Endothelial cell of umbilical vein (primary cell): ENCODE results near the gene STAG1. TPM values are rescaled to one million over a fixed set of nuclear protein-coding genes. Genes with fewer than 3 reads are reported as not detected.

Experiments used
- BruUV-seq: library from RNA; stranded (reverse); fragments of 400-500 nt; replicated peaks from 2 replicates; lab custom pipeline; 2021; lab: Mats Ljungman, UMichigan
- CTCF ChIA-PET: fragments of 300-600, 350-600 bp; sonication (Branson Sonifier 250); formaldehyde crosslinking; loops from one replicate; lab custom pipeline; 2021; ENCODE audit warnings: antibody characterized with exemption, inconsistent platforms; lab: Charles Lee
- POLR2A ChIA-PET: fragments of 300-600, 350-600 bp; sonication (Branson Sonifier 250); formaldehyde crosslinking; loops from one replicate; lab custom pipeline; 2021; ENCODE audit warnings: antibody characterized with exemption, inconsistent platforms; lab: Charles Lee
- DNase-seq: peaks from one replicate; pipeline ENCODE4 v3.0.0-alpha.2; 2011; ENCODE audit warnings: low read depth, low spot score
- FAIRE-seq: peaks from 2 replicates; lab custom pipeline; 2011; peaks lifted over from hg19 to GRCh38; lab: Jason Lieb, UNC
- H2AFZ ChIP-seq: 2 replicates; pipeline ENCODE4 v1.6.0; 2012; ENCODE audit warnings: low read depth, low read length, control low read depth, inconsistent platforms
- H3K27ac ChIP-seq: 2 replicates; pipeline ENCODE4 v1.5.1; 2011; ENCODE audit warnings: low read depth, mild to moderate bottlenecking, control low read depth, low read length, moderate library complexity; ENCODE audit not compliant: insufficient read depth
- H3K27me3 ChIP-seq, 2 experiments: 2 replicates each; pipeline versions ENCODE4 v1.6.0 to v1.6.1; 2011; ENCODE audit warnings: low read length in 2 of 2, mixed read lengths in 1 of 2; ENCODE audit not compliant: control insufficient read depth in 2 of 2, insufficient read depth in 2 of 2
- H3K36me3 ChIP-seq, 2 experiments: 2 replicates in 1 of 2; 3 replicates in 1 of 2; pipeline ENCODE4 v1.5.1; 2011; ENCODE audit warnings: low read length in 2 of 2, mild to moderate bottlenecking in 1 of 2, moderate library complexity in 1 of 2; ENCODE audit not compliant: control insufficient read depth in 2 of 2, insufficient read depth in 2 of 2; ENCODE audit errors: extremely low read depth in 1 of 2
- H3K4me1 ChIP-seq: 3 replicates; pipeline ENCODE4 v1.5.1; 2011; ENCODE audit warnings: mild to moderate bottlenecking, low read length; ENCODE audit not compliant: control insufficient read depth, insufficient read depth; ENCODE audit errors: extremely low read depth
- H3K4me2 ChIP-seq: 2 replicates; pipeline ENCODE4 v1.6.1; 2011; ENCODE audit warnings: low read length, control low read depth, mixed read lengths; ENCODE audit not compliant: insufficient read depth
- H3K4me3 ChIP-seq, 3 experiments: fragments of 200-600 bp in 1 of 3; sonication (generic), shearing (Covaris generic) in 1 of 3; replicated peaks in 1 of 3; 2 replicates each; pipeline ENCODE4 v1.5.1; 2011 to 2016; ENCODE audit warnings: control low read depth in 3 of 3, low read length in 3 of 3, mild to moderate bottlenecking in 2 of 3, inconsistent platforms in 1 of 3, low read depth in 1 of 3, moderate library complexity in 1 of 3; ENCODE audit not compliant: insufficient read depth in 1 of 3
- H3K79me2 ChIP-seq: 2 replicates; pipeline ENCODE4 v1.6.0; 2012; ENCODE audit warnings: low read length, inconsistent platforms; ENCODE audit not compliant: control insufficient read depth, insufficient read depth
- H3K9ac ChIP-seq: replicated peaks from 2 replicates; pipeline ENCODE3; 2011; ENCODE audit warnings: low read length, control low read depth; ENCODE audit not compliant: insufficient read depth; ENCODE audit errors: extremely low read depth
- H3K9me1 ChIP-seq: replicated peaks from 3 replicates; pipeline ENCODE4 v1.6.0; 2011; ENCODE audit warnings: mild to moderate bottlenecking, low read length; ENCODE audit not compliant: control insufficient read depth, insufficient read depth; ENCODE audit errors: extremely low read depth
- H3K9me3 ChIP-seq: replicated peaks from 2 replicates; pipeline ENCODE4 v1.5.1; 2012; ENCODE audit warnings: low read length, inconsistent platforms; ENCODE audit not compliant: control insufficient read depth, insufficient read depth
- H4K20me1 ChIP-seq: replicated peaks from 2 replicates; pipeline ENCODE3; 2011; ENCODE audit warnings: mild to moderate bottlenecking, low read length; ENCODE audit not compliant: control insufficient read depth, insufficient read depth; ENCODE audit errors: extremely low read depth
- CTCF ChIP-seq, 2 donors: IDR thresholded peaks; 1 replicate in 1 of 2; 2 replicates in 1 of 2; pipeline ENCODE4 v1.5.1; 2011; ENCODE audit warnings: low read length in 2 of 2, mild to moderate bottlenecking in 2 of 2, moderate library complexity in 2 of 2, control low read depth in 1 of 2, inconsistent platforms in 1 of 2, low read depth in 1 of 2; ENCODE audit not compliant: insufficient read depth in 1 of 2; ENCODE audit errors: extremely low read depth in 1 of 2
- EZH2 ChIP-seq: IDR thresholded peaks from 2 replicates; pipeline ENCODE4 v1.6.1; 2012; ENCODE audit warnings: borderline replicate concordance, low read depth, mild to moderate bottlenecking, moderate library complexity, low read length, inconsistent platforms; ENCODE audit not compliant: severe bottlenecking
- FOS ChIP-seq: IDR thresholded peaks from 2 replicates; pipeline ENCODE4 v1.6.1; 2011; ENCODE audit warnings: mild to moderate bottlenecking, low read length, moderate library complexity, borderline replicate concordance; ENCODE audit not compliant: insufficient read depth
- GATA2 ChIP-seq: IDR thresholded peaks from 2 replicates; pipeline ENCODE4 v1.7.0; 2011; ENCODE audit warnings: low read depth, mild to moderate bottlenecking, moderate library complexity, mixed read lengths, low read length; ENCODE audit not compliant: insufficient read length, insufficient read depth
- JUN ChIP-seq: IDR thresholded peaks from 2 replicates; pipeline ENCODE4 v1.6.1; 2011; ENCODE audit warnings: borderline replicate concordance, low read depth; ENCODE audit not compliant: insufficient read length, insufficient read depth
- MAX ChIP-seq: IDR thresholded peaks from 2 replicates; pipeline ENCODE4 v1.6.1; 2011; ENCODE audit not compliant: insufficient read depth, insufficient read length
- MYC ChIP-seq: IDR thresholded peaks from one replicate; pipeline ENCODE4 v1.6.1; 2011; ENCODE audit warnings: mild to moderate bottlenecking, low read depth, low read length
- POLR2A ChIP-seq: IDR thresholded peaks from 2 replicates; pipeline ENCODE4 v1.6.1; 2012; ENCODE audit warnings: low read depth, mild to moderate bottlenecking, control low read depth, low read length
- POLR2AphosphoS5 ChIP-seq: IDR thresholded peaks from 2 replicates; pipeline ENCODE4 v1.6.1; 2012; ENCODE audit warnings: low read depth, mild to moderate bottlenecking, control low read depth, low read length, moderate library complexity; ENCODE audit not compliant: insufficient read depth
- dilution Hi-C: fragments of 300-500 bp; cut with MboI; formaldehyde crosslinking; loops from one replicate; pipeline ENCODE4 v1.15.0; 2019; ENCODE audit warnings: low sequenced_read_pairs; ENCODE audit not compliant: extremely low pct_ligation_motif_present
- intact Hi-C: fragments of 100-400 bp; cut with micrococcal nuclease; formaldehyde crosslinking; loops from one replicate; pipeline ENCODE4 v1.10.0; 2022
- polyA plus RNA-seq, 4 experiments: library from polyadenylated mRNA; depleted of rRNA in 3 of 4; stranded (reverse) in 3 of 4; unstranded in 1 of 4; fragments of >200 nt; gene quantifications; 2 replicates each; pipeline versions ENCODE4 v1.2.1 to v1.2.3, GENCODE V29; 2011 to 2012; ENCODE audit warnings: missing spikeins in 1 of 4
- total RNA-seq: library from RNA; stranded (reverse); gene quantifications from 2 replicates; pipeline ENCODE4 v1.2.3, GENCODE V29; 2021

Gene STAG1
- total and polyA plus RNA-seq, 2 donors (not counting 3 experiments of a cell fraction or from before 2014, with no cell fraction given) = 7.4 to 42.1 TPM

GRCh38 chr3:136670166-136670565, 82.0 kb downstream of the STAG1 start:
- Histone ChIP-seq H3K9ac (no peak overlapping the region), H3K79me2 (peaks cover 73% of the 10 kb centered on the region), H3K9me1 (peaks cover 3% of the 10 kb centered on the region), H3K4me3 (no peak overlapping the region), H3K27ac (no peak overlapping the region), H3K36me3 (no peaks in the 10 kb centered on the region), H4K20me1 (no peaks in the 10 kb centered on the region), H3K4me1 (peaks cover 7% of the 10 kb centered on the region), H3K27me3 (no peaks in the 10 kb centered on the region), H3K4me2 (no peak overlapping the region), H2AFZ (no peak overlapping the region), H3K9me3 (no peaks in the 10 kb centered on the region)
- CTCF ChIA-PET = interaction anchor here (0.6 kb wide), 1 partner anchor 28 kb away, joined by 3 read pairs; no protein-coding TSS in a partner anchor
- TF ChIP-seq FOS (no peak), CTCF (IDR thresholded peaks at IDR 0.05; ENCODE audit: extremely low read depth in 1 of 2, insufficient read depth in 1 of 2, low read depth in 1 of 2, low read length in 2 of 2) (no peak), MAX (no peak), POLR2A (no peak), GATA2 (no peak), MYC (no peak), EZH2 (no peak), POLR2AphosphoS5 (no peak), JUN (no peak)
- FAIRE-seq (no peak), DNase-seq (peak; percentile 13)
- BruUV-seq = no TSS peak
- POLR2A ChIA-PET = no interaction called here
- dilution Hi-C loops (no loop called here), intact Hi-C loops (no loop called here)
